GM19351 (cell line): Measurements from ENCODE around the gene TMED3.
"Not testable (repeated sequence)": the region's sequence is repeated elsewhere in the genome, so short reads cannot be mapped to it uniquely, and the experiment has no call there.

ENCODE experiments used
- ATAC-seq: cut with Tn5 transposase; IDR thresholded peaks from one replicate; pipeline ENCODE4 v1.9.1; 2021; ENCODE audit warnings: mild to moderate bottlenecking, moderate library complexity; ENCODE audit not compliant: unreplicated experiment

Gene TMED3

DNA sequence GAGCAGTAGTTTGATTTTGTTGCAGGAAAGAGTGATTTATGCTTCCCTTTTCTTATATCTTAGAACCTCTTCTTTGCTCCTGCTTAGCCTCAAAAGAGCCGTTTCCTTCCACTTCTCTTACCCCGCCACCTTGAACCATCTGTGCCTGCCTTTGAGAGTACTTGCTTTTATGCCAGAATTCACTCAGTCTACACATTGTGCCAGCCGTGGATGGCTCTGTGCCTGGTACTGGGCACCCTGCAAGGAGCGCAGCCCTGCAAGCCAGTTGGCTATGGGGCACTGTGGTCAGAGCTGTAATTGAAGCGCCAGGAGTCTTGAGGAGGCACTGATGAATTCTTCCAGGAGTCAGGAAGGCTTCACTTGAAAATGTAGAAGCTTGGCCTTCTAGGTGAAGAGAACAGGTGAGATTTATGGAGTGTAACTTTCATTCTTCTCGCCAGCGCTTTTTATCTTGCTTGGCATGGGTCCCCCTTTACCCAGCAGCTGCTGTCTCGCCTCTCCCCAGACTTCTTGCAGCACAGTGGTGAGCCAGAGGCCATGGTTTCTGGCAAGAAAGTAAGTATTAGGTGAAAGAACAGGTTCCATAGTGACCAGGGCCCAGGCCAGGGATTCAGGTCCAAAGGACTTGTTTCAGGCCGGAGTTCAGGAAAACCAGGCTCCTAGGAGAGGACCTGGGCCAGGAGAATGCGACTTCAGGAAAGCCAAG is 4.9 kb downstream of the TMED3 start:
- ATAC-seq, result no peak

DNA sequence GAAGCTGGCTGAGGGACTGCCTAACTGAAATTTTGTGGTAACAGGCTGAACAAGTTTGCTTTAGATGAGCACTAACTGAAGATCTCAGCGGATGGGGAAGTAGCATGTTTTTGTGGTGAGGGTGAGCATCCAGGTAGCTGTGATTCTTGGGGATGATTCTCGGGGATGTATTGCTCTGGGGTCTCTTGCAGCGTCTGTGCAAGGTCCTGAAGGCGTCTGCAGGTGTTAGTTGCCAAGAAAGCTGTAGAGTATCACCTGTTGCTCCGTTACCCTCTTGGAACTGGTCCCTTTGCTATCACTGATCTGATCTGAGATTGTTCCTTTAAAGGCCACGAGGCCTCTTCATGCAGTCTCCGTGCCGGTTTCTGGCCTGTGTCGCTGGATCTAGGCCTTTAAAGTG is 6.0 kb downstream of the TMED3 start:
- ATAC-seq, result no peak

DNA sequence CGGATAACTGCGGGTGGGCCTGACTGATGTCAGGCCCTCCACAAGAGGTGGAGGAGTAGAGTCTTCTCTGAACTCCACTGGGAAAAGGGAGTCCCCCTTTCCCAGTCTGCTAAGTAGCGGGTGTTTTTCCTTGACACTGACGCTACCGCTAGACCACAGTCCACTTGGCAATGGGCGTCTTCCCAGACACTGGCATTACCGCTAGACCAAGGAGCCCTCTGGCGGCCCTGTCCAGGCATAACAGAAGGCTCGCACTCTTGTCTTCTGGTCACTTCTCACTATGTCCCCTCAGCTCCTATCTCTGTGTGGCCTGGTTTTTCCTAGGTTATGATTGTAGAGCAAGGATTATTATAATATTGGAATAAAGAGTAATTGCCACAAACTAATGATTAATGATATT is 9.1 kb downstream of the TMED3 start:
- not testable (repeated sequence) for ATAC-seq

DNA sequence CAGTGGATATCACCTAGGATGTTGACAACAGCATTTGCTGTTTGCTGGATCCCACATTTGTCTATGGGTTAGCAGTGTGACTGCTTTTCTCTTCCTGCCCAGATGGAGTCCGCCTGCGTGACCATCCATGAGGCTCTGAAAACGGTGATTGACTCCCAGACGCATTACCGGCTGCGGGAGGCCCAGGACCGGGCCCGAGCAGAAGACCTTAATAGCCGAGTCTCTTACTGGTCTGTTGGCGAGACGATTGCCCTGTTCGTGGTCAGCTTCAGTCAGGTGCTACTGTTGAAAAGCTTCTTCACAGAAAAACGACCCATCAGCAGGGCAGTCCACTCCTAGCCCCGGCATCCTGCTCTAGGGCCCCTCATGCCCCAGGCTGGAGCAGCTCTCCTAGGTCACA is 11.0 kb downstream of the TMED3 start:
- ATAC-seq, result no peak

DNA sequence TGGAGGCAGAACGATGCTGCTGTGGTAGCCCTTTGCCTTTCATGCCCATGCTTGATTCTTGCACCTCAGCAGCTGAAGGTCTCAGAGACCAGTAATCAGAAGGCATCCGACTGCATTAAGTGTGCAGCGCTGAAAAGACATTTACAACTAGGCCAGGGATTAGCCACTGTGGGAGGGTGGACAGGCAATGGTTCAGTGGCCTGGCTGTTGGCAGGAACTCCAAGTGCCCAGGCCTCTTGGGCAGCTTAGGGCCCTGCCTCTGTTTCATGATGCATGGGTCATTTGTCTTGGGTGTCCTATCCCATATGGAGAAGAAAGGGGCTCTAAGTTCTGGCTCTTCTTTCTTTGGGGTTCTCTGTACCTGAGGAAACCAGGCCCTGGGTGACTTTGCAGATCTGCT is 11.4 kb downstream of the TMED3 start:
- ATAC-seq, result no peak

DNA sequence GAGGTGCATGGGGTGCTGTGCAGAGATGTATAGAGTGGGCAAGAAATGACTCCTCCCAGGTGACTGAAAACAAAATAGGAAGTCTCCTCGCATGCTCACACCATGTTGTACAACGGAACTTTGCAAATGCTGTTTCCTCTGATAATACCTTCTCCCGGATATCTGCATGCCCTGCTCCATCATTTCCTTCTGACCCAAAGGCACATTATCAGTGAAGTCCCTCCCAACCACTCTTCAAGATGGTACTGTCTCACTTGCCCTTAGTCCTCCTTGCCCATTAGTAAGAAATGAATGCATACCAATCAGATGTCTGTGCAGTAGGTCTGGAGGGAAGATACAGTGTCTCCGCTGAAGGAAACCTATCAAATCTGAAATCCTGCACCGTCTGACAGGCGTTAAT is 12.0 kb downstream of the TMED3 start:
- no peak for ATAC-seq

DNA sequence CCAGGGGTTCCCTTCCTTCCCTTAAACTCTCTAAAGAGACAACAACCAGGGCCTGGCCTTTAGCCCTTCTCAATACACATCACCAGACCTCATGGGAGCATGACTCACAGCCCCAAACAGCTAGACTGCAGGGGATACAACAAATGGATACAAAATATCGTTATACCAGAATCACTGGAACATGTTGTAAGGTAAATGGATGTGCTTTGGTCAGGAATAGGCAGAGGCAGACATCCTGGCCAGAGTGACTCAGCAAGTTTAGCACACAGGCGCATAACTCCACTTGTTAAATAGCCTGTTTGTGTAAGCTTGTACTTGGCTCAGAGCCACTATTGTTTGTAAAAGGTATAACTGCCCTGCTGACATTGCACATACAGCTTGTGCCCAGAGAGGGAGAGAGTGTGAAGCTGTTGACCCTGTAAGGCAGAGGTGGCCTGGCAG is 18.3 kb downstream of the TMED3 start:
- no peak for ATAC-seq

DNA sequence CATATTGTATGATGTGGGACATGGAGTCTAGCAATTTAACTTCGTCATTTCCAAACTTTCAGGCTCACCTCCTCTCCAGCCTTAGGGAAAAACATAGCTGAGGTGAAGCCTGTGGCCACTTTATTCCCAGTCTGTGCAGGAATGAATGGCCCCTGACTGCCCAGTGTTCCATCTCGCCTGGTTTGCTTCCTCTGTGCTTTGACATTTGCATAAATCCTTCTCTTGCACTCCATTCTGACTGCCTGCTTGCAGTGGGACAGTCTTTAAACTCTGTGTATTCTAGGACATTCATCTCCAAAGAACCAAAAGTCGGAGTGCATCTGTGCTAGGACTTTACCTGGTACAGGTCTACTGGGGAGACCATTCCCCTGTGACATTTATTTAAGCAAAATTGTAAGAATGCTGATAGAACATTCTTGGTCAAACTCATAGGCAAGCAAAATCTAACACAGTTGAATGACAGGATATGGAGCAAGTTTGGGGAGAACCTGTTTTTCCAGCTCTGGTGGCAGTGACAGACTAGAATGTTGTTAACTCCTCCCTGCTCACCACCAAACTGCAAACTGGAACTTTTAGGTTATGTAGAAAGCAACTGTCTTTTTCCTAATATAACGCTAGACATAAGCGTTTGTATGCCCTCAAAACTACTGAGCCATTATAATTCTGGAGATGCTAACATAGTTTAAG is 22.1 kb downstream of the TMED3 start:
- no peak for ATAC-seq

DNA sequence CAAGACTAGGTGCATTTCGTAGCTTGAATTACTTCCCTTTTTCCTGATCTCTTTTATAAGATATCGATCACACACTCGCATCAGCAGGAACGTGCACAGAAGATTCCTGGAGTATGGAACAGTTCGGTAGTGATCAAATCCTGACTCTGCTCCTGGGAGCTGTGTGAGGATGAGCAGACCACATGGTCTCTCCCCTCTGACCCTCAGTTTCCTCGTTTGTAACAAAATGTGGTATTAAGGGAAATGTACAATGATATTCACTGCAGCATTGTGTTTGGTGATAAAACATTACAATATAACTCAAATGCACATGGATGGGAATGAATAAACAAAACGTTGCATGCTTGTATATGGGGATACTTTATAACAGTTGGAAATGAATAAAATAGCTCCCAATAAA is 26.7 kb downstream of the TMED3 start:
- ATAC-seq, result no peak

DNA sequence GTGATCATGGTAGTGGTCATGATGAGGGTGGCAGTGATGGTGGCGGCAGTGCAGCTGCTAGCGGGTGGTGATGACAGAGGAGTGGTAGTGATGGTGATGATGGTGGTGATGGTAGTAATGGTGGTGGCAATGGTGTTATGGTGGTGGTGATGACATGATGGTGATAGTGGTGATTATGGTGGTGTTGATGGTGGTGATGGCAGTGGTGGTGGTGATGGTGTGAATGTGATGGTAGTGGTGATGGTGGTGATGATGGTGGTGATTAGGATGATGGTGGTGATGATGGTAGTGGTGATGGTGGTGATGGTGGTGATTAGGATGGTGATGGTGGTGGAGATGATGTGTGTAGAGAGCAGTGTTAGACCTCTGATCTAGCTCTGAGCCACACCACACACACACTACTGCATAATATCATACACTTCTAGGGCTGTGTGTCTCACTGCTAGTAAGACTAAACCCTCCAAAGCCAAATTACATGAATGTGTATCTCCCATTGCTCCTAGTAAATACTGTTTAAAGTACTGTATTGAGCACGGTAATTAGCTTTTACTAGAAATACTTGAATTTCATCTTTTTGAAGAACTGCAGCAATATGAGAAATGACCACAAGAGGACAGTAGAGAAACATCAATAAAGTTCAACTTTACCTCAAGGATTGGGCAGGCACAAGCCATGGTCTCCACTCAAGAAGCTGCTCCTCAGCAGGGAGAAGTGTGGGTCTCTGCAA is 28.8 kb downstream of the TMED3 start:
- no peak for ATAC-seq

DNA sequence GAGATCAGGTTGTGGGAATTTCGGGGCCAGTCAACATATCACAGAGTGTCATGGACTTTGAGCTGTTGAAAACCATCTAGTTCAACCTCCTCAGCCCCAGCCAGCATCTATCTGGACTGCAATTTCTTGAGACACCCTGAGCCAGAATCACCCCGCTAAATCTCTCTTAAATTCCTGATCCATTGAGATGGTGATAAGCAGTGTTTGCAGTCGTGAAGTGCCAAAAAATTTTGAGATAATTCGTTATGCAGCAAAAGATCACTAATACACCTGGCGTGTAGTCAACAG is 29.3 kb downstream of the TMED3 start:
- ATAC-seq, result no peak

DNA sequence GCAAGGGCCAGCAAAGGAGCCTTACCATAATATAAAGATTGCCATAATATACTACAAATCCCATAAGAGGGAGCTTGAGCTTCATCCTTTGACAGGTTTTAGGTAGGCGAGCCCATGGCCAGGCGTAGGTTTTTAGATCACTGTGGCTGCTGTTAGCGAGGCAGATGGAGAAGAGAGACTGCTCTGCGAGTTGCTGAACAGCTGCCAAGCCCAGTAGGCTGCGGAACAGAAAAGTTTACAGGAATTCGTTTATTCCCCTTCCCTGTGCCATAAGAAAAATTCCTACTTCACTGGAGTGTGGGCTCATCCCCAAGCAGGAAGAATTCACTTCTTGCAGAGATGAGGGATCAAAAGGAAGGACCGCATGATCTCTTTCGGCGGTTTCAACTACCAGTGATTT is 30.5 kb downstream of the TMED3 start:
- no peak for ATAC-seq

DNA sequence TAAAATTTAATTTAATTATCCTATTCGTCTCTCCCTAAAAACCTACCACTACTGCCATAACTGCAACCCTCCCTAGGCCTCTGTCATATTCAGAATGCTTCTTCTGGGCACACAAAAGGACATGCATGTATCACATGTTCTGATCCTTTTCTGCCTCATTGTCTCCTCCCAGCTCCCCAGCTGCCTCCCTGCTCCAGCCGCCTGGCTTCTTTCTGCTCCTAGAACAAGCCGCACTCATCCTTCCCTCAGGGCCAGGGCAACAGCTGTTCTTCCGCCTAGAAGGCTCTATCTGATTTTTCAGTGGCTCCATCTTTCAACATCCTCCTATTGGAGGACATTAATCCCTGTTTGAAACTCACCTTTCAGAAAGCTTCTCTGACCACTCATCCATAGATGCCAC is 38.6 kb downstream of the TMED3 start:
- no peak for ATAC-seq

DNA sequence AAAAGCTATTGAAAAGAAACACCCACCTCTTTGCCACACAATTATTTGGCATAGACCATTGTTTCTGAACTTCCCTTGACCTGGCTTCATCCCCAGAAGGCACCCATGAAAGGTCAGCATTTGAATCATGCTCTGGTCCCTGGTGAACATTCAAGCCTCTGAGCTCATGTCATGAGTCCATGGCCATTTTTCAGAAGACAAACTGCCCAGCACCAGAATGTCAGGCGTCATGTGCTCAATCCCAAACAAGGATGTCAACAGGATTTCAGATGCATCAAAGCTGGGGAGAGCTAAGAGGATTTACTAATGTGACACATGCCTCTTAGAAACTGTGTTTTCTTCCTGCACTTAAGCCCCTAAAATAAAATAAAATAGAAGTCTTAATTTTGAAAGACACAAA is 41.3 kb downstream of the TMED3 start:
- no peak for ATAC-seq

DNA sequence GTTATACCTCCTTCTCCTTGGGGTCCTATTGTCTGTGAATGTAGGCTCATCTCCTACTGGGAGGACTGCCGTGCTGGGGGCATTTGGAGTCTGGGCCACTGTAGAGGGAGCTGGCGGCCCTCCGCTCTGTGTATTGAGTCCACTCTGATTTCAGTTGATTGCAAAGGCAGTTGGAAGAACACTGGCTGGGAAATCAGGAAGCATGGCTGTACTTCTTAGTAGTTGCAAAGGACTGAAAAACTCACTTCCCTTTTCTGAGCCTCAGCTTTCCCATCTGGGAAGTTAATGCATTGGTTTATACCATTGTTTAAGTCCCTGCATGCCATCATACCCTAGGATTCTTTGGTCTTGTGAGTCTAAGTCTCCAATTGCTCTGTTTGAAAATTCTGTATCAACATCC is 46.7 kb downstream of the TMED3 start:
- no peak for ATAC-seq

DNA sequence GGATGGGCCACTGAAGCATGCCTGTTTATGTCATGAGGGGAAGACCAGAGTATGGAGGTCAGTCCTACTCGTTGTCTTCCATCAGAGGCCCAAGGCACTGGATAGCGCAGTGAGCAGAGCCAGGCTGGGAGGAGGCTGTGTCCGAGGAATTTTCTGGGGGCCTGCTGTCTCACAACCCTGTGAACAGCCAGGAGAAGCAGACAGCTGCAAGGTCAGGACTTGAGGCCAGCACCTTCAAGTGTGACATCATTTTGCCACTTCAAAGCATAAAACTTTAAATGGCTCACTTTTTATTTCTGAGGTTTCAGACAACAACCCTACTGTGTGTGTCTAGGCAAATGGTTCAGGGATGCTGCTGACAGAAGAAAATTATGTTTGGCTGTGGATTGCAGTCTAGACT is 47.2 kb downstream of the TMED3 start:
- no peak for ATAC-seq

DNA sequence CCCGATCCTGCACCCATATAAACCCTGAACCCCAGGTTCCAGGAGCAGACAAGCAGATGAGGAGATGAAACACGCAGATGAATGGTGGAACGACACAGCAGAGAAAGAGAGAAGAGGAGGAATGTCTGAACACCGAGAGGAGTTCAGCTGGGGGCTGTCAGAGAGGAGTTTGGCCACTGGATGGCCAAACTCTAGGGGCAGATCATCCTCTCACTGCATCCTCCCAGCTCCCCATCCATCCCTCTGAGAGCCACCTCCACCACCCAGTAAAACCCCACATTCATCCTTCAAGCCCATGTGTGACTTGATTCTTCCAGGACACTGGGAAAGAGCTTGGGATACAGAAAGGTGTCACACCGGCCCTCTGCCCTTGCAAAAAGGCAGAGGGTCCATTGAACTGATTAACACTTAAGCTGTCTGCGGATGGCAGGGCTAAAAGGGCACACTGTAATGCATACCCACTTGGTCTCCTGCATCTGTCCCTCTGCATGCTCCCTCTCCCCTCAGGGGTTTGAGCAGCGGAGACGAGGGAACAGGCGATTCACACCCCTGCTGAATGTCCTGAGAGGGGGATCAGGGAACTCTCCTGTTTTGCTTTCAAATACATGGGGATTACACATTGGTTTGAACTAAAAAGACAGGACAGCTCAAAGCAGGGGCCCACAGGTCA is 53.8 kb downstream of the TMED3 start:
- no peak for ATAC-seq

DNA sequence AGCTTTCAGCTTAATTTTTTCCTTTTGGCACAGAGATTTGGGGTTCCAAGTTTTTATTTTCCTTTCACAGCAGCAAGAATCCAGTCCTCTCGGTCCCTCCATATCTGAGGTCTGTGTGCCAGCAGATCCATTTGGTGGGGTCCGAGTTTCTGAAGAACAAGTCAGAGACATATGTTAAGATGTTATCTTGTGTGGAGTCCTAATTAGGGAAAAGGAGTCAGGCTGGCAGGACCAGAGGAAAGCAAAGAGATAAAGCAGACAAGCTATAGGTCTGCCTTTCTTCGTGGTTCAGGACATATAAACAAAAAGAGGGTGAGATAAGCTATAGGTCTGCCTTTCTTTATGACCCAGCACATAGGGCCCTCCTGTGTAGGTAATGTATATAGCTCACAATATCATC is 54.9 kb downstream of the TMED3 start:
- no peak for ATAC-seq

DNA sequence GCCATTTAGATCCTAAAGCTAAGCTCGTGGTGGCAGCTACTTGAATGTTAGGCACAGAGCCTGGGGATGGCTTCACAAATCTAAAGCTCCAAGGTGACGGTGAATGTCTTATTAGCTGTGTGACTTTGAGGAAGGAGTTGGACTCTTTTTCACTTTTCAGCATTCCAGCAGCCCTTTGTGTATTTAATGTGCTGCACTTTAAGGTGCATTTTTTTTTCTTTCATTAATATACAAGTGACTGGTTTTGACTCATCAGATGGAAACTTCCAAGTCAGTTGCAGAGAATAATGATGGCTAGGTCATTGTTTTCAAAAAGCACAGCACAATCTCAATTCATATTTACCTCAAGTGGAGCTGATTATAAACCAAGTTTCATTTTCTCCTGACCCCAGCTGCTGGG is 55.8 kb downstream of the TMED3 start:
- no peak for ATAC-seq

DNA sequence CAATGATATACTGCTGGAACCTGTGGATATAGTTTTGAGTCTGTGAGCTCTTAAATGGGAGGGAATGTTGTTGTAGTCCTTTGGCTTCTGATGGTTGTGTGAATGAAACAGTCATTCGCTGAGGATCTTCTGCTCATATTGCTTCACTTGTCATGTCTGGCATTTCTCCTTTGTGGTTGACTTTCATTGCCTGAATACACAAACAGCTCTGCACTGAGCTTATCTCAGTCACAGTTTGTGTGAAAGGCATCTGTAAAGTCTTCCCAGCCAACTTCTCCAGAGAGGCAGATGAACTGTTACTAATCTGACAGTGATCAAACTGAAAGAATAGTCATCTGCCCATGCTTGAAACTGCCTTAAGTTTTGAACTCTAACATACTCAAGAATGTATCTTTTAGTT is 59.8 kb downstream of the TMED3 start:
- ATAC-seq, result no peak

DNA sequence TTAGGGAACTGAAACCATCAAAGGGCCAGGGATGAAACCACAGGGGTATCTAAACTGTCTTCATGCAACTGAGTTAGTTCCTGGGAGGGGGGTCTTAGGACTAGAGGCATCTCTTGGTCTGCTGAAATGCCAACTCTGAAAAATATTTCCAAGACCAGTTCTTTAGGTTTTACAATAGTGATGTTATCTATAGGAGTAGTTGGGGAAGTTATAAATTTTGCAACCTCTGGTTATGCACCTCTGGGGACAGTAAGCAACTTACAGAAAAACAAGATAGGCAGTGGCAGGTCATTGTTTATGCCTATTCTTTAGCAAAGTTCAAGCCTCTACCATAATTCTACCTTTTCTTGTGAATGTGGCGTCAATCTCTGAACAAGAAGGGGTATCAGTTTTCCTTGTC is 60.7 kb downstream of the TMED3 start:
- no peak for ATAC-seq

DNA sequence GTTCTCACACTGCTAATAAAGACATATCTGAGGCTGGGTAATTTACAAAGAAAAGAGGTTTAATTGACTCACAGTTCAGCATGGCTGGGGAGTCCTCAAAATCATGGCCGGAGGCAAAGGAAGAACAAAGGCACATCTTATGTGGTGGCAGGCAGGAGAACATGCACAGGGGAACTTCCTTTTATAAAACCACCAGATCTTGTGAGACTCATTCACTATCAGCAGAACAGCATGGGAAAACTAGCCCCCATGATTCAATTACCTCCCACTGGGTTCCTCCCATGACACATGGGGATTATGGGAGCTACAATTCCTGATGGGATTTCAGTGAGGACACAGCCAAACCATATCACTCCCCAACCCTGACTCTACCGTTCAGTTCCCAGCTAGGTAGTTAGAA is 61.5 kb downstream of the TMED3 start:
- no peak for ATAC-seq
